Thyroid gland (tissue), 4 donors: ENCODE data around the gene OR2A14. TPM values are rescaled to one million over a fixed set of nuclear protein-coding genes. Genes with fewer than 3 reads are reported as not detected.
"Not testable (repeated sequence)": the region's sequence is repeated elsewhere in the genome, so short reads cannot be mapped to it uniquely, and the experiment has no call there.

ENCODE experiments used
- DNase-seq, 2 donors: peaks; one replicate each; pipeline ENCODE4 v3.0.0-alpha.2; 2019
- H3K27ac ChIP-seq, 3 donors: fragments of 200-600 bp; sonication (generic); 1 replicate in 2 of 3; 2 replicates in 1 of 3; pipeline ENCODE4 v1.5.1; 2016 to 2019; ENCODE audit warnings: mild to moderate bottlenecking in 1 of 3, moderate library complexity in 1 of 3
- H3K27me3 ChIP-seq: fragments of 200-600 bp; sonication (generic); one replicate; pipeline ENCODE4 v1.5.1; 2019
- H3K36me3 ChIP-seq, 2 donors: fragments of 200-600 bp; sonication (generic); one replicate each; pipeline ENCODE4 v1.5.1; 2016 to 2019
- H3K4me1 ChIP-seq, 2 donors: fragments of 200-600 bp; sonication (generic); one replicate each; pipeline ENCODE4 v1.5.1; 2017 to 2019
- H3K4me3 ChIP-seq, 3 donors: fragments of 200-600 bp; sonication (generic); replicated peaks in 1 of 3; 1 replicate in 2 of 3; 2 replicates in 1 of 3; pipeline ENCODE4 v1.5.1; 2016; ENCODE audit warnings: mild to moderate bottlenecking in 1 of 3
- H3K9me3 ChIP-seq: fragments of 200-600 bp; sonication (generic); one replicate; pipeline ENCODE4 v1.5.1; 2017
- CTCF ChIP-seq, 6 experiments: fragments of 200-600 bp in 3 of 6; fragments of 450-650 bp in 3 of 6; sonication (generic) in 3 of 6; IDR thresholded peaks; one replicate each; pipeline ENCODE4 v1.5.1; 2016 to 2019; ENCODE audit warnings: antibody characterized with exemption in 6 of 6, mild to moderate bottlenecking in 2 of 6, inconsistent platforms in 1 of 6, moderate library complexity in 1 of 6
- POLR2A ChIP-seq, 2 donors: fragments of 450-650 bp; IDR thresholded peaks; one replicate each; pipeline ENCODE4 v1.6.1; 2017; ENCODE audit warnings: antibody characterized with exemption in 2 of 2, mild to moderate bottlenecking in 2 of 2, moderate library complexity in 1 of 2
- WGBS, 2 donors: methylation state at CpG; one replicate each; pipeline ENCODE4 v1.1.5; 2017; 5-methylcytosine and 5-hydroxymethylcytosine counted together
- intact Hi-C: fragments of 100-400 bp; cut with DNase I; formaldehyde crosslinking; loops from one replicate; pipeline ENCODE4 v1.15.1; 2023
- small RNA-seq: library from RNA; depleted of rRNA; stranded (forward); fragments of <200 nt; gene quantifications from one replicate; pipeline ENCODE3, GENCODE V24; 2016
- total RNA-seq, 4 donors: library from RNA; depleted of rRNA; stranded (reverse); fragments of >200 nt; gene quantifications; one replicate each; pipeline ENCODE4 v1.2.3, GENCODE V29; 2016

The OR2A14 gene
- total RNA-seq, 4 donors from 2014 or later = not detected

- H3K9me3 ChIP-seq = no peaks in the 10 kb centered on the region
- no peak for DNase-seq
- no peaks in the 10 kb centered on the region for H3K36me3 ChIP-seq
- WGBS, 2 donors = 91 to 97% methylated on average over 5 of the region's 5 CpGs
- TF ChIP-seq CTCF (IDR thresholded peaks at IDR 0.05) = no peak
- no peak for TF ChIP-seq POLR2A (IDR thresholded peaks at IDR 0.05)
- no peaks in the 10 kb centered on the region for H3K4me1 ChIP-seq
- H3K27ac ChIP-seq = no peak overlapping the region
- intact Hi-C loops = no loop called here
- H3K4me3 ChIP-seq = no peak overlapping the region
- no peaks in the 10 kb centered on the region for H3K27me3 ChIP-seq
Observed at GRCh38 chr7:144174613-144175012, 51.6 kb downstream of the OR2A14 start.

DNA sequence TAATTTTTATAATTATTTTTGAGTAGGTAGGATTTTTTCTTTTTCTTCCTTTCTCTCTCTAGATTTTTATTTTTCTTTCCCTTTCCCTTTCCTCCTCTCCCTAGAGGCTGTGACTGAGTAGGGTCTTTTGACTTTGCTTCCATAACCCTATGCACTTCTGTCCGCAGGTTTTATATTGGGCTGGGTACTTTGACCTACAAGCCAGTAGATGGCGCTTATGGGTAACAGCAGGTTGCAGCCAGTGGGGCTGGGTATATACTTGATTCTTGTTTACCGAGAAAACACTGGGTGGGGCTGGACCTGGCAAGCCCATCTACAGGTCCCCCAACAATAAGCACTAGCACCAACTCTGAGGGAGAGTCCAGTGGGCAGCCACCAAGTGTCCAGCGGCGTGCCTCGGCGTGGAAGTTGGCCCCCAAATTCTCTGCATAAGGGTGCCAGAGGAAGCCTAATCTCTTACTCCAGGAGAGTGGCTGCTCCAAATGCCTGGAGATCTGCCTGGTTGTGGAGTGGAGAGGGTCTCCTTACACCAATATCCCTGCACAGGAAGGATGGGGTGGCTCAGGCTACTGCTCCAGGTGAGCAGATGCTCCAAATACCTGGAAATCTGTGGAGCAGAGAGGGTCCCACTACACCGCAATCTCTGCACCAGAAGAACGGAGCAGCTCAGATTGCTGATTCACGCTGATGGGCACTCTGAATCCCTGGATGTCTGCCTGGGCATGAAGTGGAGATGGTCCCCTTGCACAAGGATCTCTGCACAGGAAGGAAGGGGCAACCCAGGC is 55.6 kb downstream of the OR2A14 start:
- 14 to 21% methylated on average over 3 of the region's 10 CpGs for WGBS, 2 donors
- H3K36me3 ChIP-seq, H3K9me3 ChIP-seq, H3K4me1 ChIP-seq, intact Hi-C loops, H3K4me3 ChIP-seq, H3K27me3 ChIP-seq: not testable (repeated sequence)
- peak overlapping the region in 2 of 3 donors; percentile 30 for H3K27ac ChIP-seq
- TF ChIP-seq CTCF (IDR thresholded peaks at IDR 0.05) = peak in 5 of 6 experiments; percentile 16 to 77 (median 57)
- DNase-seq = peak; percentile 54 to 62

GRCh38 chr7:144179165-144179479 is 56.1 kb downstream of the OR2A14 start:
- intact Hi-C loops = not testable (repeated sequence)

More at GRCh38 chr7:144179165-144179479, 56.1 kb downstream of the OR2A14 start:
- H3K27ac ChIP-seq, H3K4me1 ChIP-seq, H3K9me3 ChIP-seq, H3K27me3 ChIP-seq, H3K4me3 ChIP-seq, H3K36me3 ChIP-seq: not testable (repeated sequence)
- DNase-seq = peak; percentile 49 to 58
- no CpG with 5 or more reads among the region's 2 CpGs for WGBS, 2 donors

Small RNAs within 50 kb of the gene (small RNA-seq; reads per million reads assigned to genes)
- gene OR2A41P = not detected

Other genes starting within 250 kb of the OR2A14 start
- gene TCAF1, start 221.0 kb upstream of the OR2A14 start, total RNA-seq = 10 to 100 TPM; 55.2 to 70.0 (median 58.8) TPM
- gene OR2F2, start 187.9 kb upstream of the OR2A14 start, total RNA-seq = not detected
- gene OR2F1, start 168.3 kb upstream of the OR2A14 start, total RNA-seq = not detected
- not detected for gene OR6B1, start 122.9 kb upstream of the OR2A14 start, total RNA-seq
- not detected for gene OR2A5, start 74.2 kb upstream of the OR2A14 start, total RNA-seq
- not detected for gene OR2A25, start 53.4 kb upstream of the OR2A14 start, total RNA-seq
- not detected for gene OR2A12, start 36.9 kb upstream of the OR2A14 start, total RNA-seq
- not detected for gene OR2A2, start 13.6 kb upstream of the OR2A14 start, total RNA-seq
- gene CTAGE4, start 60.3 kb downstream of the OR2A14 start, total RNA-seq = 10 to 100 TPM in 3 of 4 donors, 1 to 10 TPM in 1; 4.7 to 27.4 (median 14.0) TPM
- gene ARHGEF35, start 72.7 kb downstream of the OR2A14 start, total RNA-seq = 10 to 100 TPM; 31.0 to 69.1 (median 38.9) TPM
- 1 to 10 TPM in 2 of 4 donors, under 1 TPM in 2; 0.40 to 3.7 (median 0.97) TPM for gene OR2A42, start 116.4 kb downstream of the OR2A14 start, total RNA-seq
- 10 to 100 TPM; 16.8 to 36.0 (median 26.5) TPM for gene OR2A7, start 141.6 kb downstream of the OR2A14 start, total RNA-seq
- 10 to 100 TPM in 2 of 4 donors, 1 to 10 TPM in 2; 1.3 to 21.4 (median 8.1) TPM for gene CTAGE8, start 146.1 kb downstream of the OR2A14 start, total RNA-seq
- gene OR2A1, start 189.2 kb downstream of the OR2A14 start, total RNA-seq = 1 to 10 TPM in 1 of 4 donors, under 1 TPM in 1, not detected in 2; 0.33 to 1.4 TPM
- 100 to 1,000 TPM in 1 of 4 donors, 10 to 100 TPM in 3; 47.8 to 104 (median 71.4) TPM for gene ARHGEF5, start 232.2 kb downstream of the OR2A14 start, total RNA-seq